DOHH2 (cell line): ENCODE measurements around the gene XKR7.

Source experiments
- H3F3A ChIP-seq: fragments of 200-600 bp; sonication (generic), shearing (Covaris generic); 2 replicates; pipeline ENCODE4 v1.6.0; 2016; ENCODE audit warnings: antibody characterized with exemption, mild to moderate bottlenecking; ENCODE audit not compliant: control insufficient read depth, insufficient read depth
- H3K27ac ChIP-seq: fragments of 200-600 bp; sonication (generic); 2 replicates; pipeline ENCODE4 v1.5.1; 2014; ENCODE audit warnings: low read depth, mild to moderate bottlenecking, low read length, moderate library complexity
- H3K27me3 ChIP-seq: fragments of 200-600 bp; sonication (generic); 2 replicates; pipeline ENCODE4 v1.6.1; 2014; ENCODE audit warnings: mild to moderate bottlenecking, low read length, mixed read lengths; ENCODE audit not compliant: control insufficient read depth
- H3K36me3 ChIP-seq: fragments of 200-600 bp; sonication (generic); 2 replicates; pipeline ENCODE4 v1.6.1; 2014; ENCODE audit warnings: mild to moderate bottlenecking, low read length, moderate library complexity, mixed read lengths; ENCODE audit not compliant: control insufficient read depth
- H3K4me1 ChIP-seq: fragments of 200-600 bp; sonication (generic); 2 replicates; pipeline ENCODE4 v1.6.1; 2014; ENCODE audit warnings: mild to moderate bottlenecking, low read length, mixed read lengths; ENCODE audit not compliant: control insufficient read depth
- H3K4me2 ChIP-seq: fragments of 200-600 bp; sonication (generic); 2 replicates; pipeline ENCODE4 v1.6.0; 2014; ENCODE audit warnings: mild to moderate bottlenecking, low read length, moderate library complexity
- H3K4me3 ChIP-seq: fragments of 200-600 bp; sonication (generic); 2 replicates; pipeline ENCODE4 v1.5.1; 2014; ENCODE audit warnings: mild to moderate bottlenecking, low read length, mixed read lengths
- H3K79me2 ChIP-seq: fragments of 200-600 bp; sonication (generic); 2 replicates; pipeline ENCODE4 v1.6.1; 2014; ENCODE audit warnings: mild to moderate bottlenecking, low read length, mixed read lengths; ENCODE audit not compliant: control insufficient read depth
- H3K9me2 ChIP-seq: fragments of 200-600 bp; sonication (generic); replicated peaks from 2 replicates; pipeline ENCODE4 v1.6.1; 2014; ENCODE audit warnings: mild to moderate bottlenecking, low read length, mixed read lengths; ENCODE audit not compliant: control insufficient read depth
- H3K9me3 ChIP-seq: fragments of 200-600 bp; sonication (generic); 2 replicates; pipeline ENCODE4 v1.6.1; 2014; ENCODE audit warnings: antibody characterized with exemption, low read length, mixed read lengths; ENCODE audit not compliant: control insufficient read depth, insufficient read depth
- H4K20me1 ChIP-seq: fragments of 200-600 bp; sonication (generic); 2 replicates; pipeline ENCODE4 v1.6.0; 2014; ENCODE audit warnings: low read depth, mild to moderate bottlenecking, antibody characterized with exemption, low read length, moderate library complexity; ENCODE audit not compliant: control insufficient read depth, insufficient read depth
- EZH2phosphoT487 ChIP-seq: fragments of 200-600 bp; sonication (generic); IDR thresholded peaks from 2 replicates; pipeline ENCODE4 v1.6.1; 2017; ENCODE audit warnings: borderline replicate concordance, mild to moderate bottlenecking, antibody characterized with exemption, low read length, moderate library complexity, mixed read lengths
- TF ChIP-seq, protein P1 (sequence below): fragments of 200-600 bp; sonication (generic); IDR thresholded peaks from one replicate; pipeline ENCODE4 v1.5.1; 2014; ENCODE audit warnings: antibody characterized with exemption, mild to moderate bottlenecking, low read depth, low read length; ENCODE audit not compliant: poor library complexity, severe bottlenecking

The XKR7 gene

DNA sequence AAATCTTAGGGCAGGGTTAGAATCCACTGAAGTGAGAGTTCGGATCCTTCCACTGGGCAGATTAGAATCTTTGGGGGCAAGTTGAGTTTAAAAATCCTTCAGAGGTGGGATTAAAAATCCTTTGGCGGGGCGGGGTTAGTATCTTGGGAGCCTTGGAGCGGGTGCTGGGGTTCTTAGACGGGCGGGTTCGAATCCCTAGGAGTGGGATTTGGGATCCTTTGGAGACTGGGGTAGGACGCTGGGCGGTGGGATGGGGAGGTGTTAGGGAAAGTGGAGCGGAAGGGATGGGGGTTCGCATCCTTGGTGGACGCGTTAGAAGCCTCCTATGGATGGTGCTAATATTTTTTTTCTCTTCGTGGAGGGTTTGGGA lies 83.8 kb downstream of the XKR7 start:
- 0 out of 2 replicates have a peak, but pooled peaks cover 2% of the 10 kb centered on the region for H3F3A ChIP-seq
- no peaks in the 10 kb centered on the region for H3K79me2 ChIP-seq
- no peaks in the 10 kb centered on the region for H4K20me1 ChIP-seq
- TF ChIP-seq EZH2phosphoT487 = no peak
- TF ChIP-seq, protein P1, sequence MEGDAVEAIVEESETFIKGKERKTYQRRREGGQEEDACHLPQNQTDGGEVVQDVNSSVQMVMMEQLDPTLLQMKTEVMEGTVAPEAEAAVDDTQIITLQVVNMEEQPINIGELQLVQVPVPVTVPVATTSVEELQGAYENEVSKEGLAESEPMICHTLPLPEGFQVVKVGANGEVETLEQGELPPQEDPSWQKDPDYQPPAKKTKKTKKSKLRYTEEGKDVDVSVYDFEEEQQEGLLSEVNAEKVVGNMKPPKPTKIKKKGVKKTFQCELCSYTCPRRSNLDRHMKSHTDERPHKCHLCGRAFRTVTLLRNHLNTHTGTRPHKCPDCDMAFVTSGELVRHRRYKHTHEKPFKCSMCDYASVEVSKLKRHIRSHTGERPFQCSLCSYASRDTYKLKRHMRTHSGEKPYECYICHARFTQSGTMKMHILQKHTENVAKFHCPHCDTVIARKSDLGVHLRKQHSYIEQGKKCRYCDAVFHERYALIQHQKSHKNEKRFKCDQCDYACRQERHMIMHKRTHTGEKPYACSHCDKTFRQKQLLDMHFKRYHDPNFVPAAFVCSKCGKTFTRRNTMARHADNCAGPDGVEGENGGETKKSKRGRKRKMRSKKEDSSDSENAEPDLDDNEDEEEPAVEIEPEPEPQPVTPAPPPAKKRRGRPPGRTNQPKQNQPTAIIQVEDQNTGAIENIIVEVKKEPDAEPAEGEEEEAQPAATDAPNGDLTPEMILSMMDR = no peak
- no peaks in the 10 kb centered on the region for H3K9me3 ChIP-seq
- H3K36me3 ChIP-seq = no peaks in the 10 kb centered on the region
- H3K27ac ChIP-seq = no peak overlapping the region
- no peaks in the 10 kb centered on the region for H3K9me2 ChIP-seq
- peak overlapping the region; percentile 78 for H3K4me3 ChIP-seq
- H3K4me1 ChIP-seq = peaks cover 39% of the 10 kb centered on the region
- peaks cover 16% of the 10 kb centered on the region for H3K27me3 ChIP-seq
- peak overlapping the region; percentile 90 for H3K4me2 ChIP-seq

DNA sequence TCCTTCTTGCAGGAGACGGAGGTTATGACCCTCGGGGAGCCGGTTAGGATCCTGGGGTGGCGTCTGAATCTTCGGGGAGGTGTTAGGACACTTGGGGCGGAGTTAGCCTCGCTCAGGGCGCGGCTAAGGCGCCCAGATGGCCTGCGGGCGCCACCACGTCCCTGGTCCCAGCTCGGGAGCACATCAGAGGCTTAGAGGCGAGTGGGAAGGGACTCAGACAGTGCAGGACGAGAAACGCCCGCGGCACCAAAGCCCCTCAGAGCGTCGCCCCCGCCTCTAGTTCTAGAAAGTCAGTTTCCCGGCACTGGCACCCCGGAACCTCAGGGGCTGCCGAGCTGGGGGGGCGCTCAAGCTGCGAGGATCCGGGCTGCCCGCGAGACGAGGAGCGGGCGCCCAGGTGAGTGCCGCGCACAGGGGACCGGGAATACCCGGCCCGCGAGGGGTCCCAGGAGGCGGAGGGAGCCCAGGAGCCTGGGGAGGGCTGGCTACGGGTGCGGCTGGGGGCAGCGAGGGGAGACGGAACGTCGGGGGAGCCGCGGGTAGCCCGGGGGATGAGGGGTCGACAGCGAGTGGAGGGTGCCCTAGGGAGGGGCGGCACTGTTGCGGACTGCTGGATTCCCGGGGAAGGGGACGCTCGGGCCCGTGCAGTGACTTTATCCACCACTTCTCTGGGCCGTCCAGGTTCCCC lies 84.3 kb downstream of the XKR7 start, which contains the start of gene HCK:
HCK (plus strand) TSS at position 153 of the 688 bp plus-strand sequence.
- 0 out of 2 replicates have a peak, but pooled peaks cover 2% of the 10 kb centered on the region for H3F3A ChIP-seq
- no peak for TF ChIP-seq EZH2phosphoT487
- TF ChIP-seq, protein P1 = peak; percentile 34
- H4K20me1 ChIP-seq = no peaks in the 10 kb centered on the region
- no peaks in the 10 kb centered on the region for H3K9me2 ChIP-seq
- H3K27ac ChIP-seq = no peak within 1 kb of the TSS
- peaks cover 16% of the 10 kb centered on the region for H3K27me3 ChIP-seq
- H3K4me2 ChIP-seq = peak within 1 kb of the TSS; percentile 90
- no peaks in the 10 kb centered on the region for H3K79me2 ChIP-seq
- H3K9me3 ChIP-seq = no peaks in the 10 kb centered on the region
- no peaks in the 10 kb centered on the region for H3K36me3 ChIP-seq
- H3K4me1 ChIP-seq = peaks cover 44% of the 10 kb centered on the region
- H3K4me3 ChIP-seq = peak within 1 kb of the TSS; percentile 78

DNA sequence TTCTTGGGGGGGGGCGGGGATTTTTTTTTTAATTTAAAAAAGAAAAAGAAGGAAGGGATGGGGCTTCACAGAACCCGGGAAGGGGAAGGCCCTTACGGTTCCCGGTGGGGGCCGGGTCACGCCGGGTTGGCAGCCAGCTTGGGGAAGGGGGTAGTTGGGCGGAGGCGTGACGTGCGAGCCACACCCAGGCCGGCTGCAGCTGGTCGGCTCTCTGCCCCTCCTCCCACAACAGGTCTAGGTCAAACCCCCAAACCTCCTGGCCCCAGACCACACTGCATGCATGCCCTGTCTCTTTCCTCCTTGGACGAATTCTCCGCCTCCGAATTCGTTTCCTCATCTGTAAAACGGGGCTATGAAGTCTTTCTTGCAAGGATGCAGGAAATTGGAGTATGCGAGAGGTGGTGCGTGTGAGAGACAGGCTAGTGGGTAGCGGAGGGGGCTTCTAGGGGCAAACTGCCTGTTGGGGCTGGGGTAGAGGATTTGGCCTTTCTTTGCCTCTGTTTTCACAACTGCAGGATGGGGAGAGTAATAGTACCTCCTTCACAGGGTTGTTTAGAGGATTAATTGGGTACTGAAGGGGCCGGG lies 84.9 kb downstream of the XKR7 start:
- no peaks in the 10 kb centered on the region for H3K79me2 ChIP-seq
- peaks cover 49% of the 10 kb centered on the region for H3K4me1 ChIP-seq
- H3K4me2 ChIP-seq = peak overlapping the region; percentile 90
- no peaks in the 10 kb centered on the region for H3K36me3 ChIP-seq
- no peaks in the 10 kb centered on the region for H4K20me1 ChIP-seq
- no peak for TF ChIP-seq EZH2phosphoT487
- TF ChIP-seq, protein P1 = no peak
- peak overlapping the region; percentile 78 for H3K4me3 ChIP-seq
- no peak overlapping the region for H3K27ac ChIP-seq
- no peaks in the 10 kb centered on the region for H3K9me3 ChIP-seq
- H3K9me2 ChIP-seq = no peaks in the 10 kb centered on the region
- H3K27me3 ChIP-seq = peaks cover 16% of the 10 kb centered on the region
- 0 out of 2 replicates have a peak, but pooled peaks cover 2% of the 10 kb centered on the region for H3F3A ChIP-seq
